Stomach (tissue), 4 donors: Measurements from ENCODE around the gene ARPC5.
A peak's percentile ranks its signal among the peaks of the same experiment; 100 is the strongest.

Source experiments
- CTCF ChIP-seq, 7 experiments: fragments of 450-650 bp in 4 of 7; fragments of 200-600 bp in 3 of 7; sonication (generic) in 3 of 7; IDR thresholded peaks; one replicate each; pipeline ENCODE4 v1.5.1; 2016 to 2019; ENCODE audit warnings: antibody characterized with exemption in 7 of 7, control low read depth in 2 of 7, mild to moderate bottlenecking in 1 of 7
- POLR2A ChIP-seq, 4 donors: fragments of 450-650 bp; IDR thresholded peaks; one replicate each; pipeline ENCODE4 v1.6.1; 2016; ENCODE audit warnings: antibody characterized with exemption in 4 of 4, control low read depth in 2 of 4, mild to moderate bottlenecking in 1 of 4, moderate library complexity in 1 of 4
- POLR2AphosphoS5 ChIP-seq, 3 donors: sonication (generic); formaldehyde crosslinking; IDR thresholded peaks; one replicate each; pipeline ENCODE4 v1.6.1; 2016; ENCODE audit warnings: antibody characterized with exemption in 3 of 3

GRCh38 chr1:183670169-183670568, 34.6 kb upstream of the ARPC5 start:
- no peak for TF ChIP-seq POLR2A (IDR thresholded peaks at IDR 0.05)
- TF ChIP-seq CTCF (IDR thresholded peaks at IDR 0.05), result peak in 1 of 7 experiments; percentile 7
- no peak for TF ChIP-seq POLR2AphosphoS5 (IDR thresholded peaks at IDR 0.05)
